Prostate gland (tissue), 2 donors: ENCODE data around the gene MPV17L2. TPM values are rescaled to one million over a fixed set of nuclear protein-coding genes. Genes with fewer than 3 reads are reported as not detected.

Experiments
- DNase-seq: peaks from one replicate; pipeline ENCODE4 v3.0.0-alpha.2; 2019; ENCODE audit warnings: low spot score
- H3K27ac ChIP-seq, 2 donors: fragments of 200-600 bp; sonication (generic); 2 replicates each; pipeline ENCODE4 v1.5.1; 2017 to 2019
- H3K27me3 ChIP-seq: fragments of 200-600 bp; sonication (generic); replicated peaks from 2 replicates; pipeline ENCODE4 v1.5.1; 2019; ENCODE audit not compliant: insufficient read depth
- H3K36me3 ChIP-seq, 2 donors: fragments of 200-600 bp; sonication (generic); 1 replicate in 1 of 2; 2 replicates in 1 of 2; pipeline versions ENCODE4 v1.5.1 to v1.8.1; 2017 to 2019
- H3K4me1 ChIP-seq: fragments of 200-600 bp; sonication (generic); replicated peaks from 2 replicates; pipeline ENCODE4 v1.5.1; 2019
- H3K4me3 ChIP-seq, 2 donors: fragments of 200-600 bp; sonication (generic); 2 replicates each; pipeline ENCODE4 v1.5.1; 2017 to 2019
- H3K9me3 ChIP-seq: fragments of 200-600 bp; sonication (generic); 2 replicates; pipeline ENCODE4 v1.5.1; 2017
- CTCF ChIP-seq, 4 experiments: fragments of 200-600 bp in 2 of 4; fragments of 450-650 bp in 2 of 4; sonication (generic) in 2 of 4; IDR thresholded peaks; 1 replicate in 3 of 4; 2 replicates in 1 of 4; pipeline ENCODE4 v1.5.1; 2016 to 2019; ENCODE audit warnings: antibody characterized with exemption in 4 of 4, mild to moderate bottlenecking in 2 of 4, moderate library complexity in 2 of 4
- POLR2A ChIP-seq: fragments of 450-650 bp; IDR thresholded peaks from one replicate; pipeline ENCODE4 v1.6.1; 2016; ENCODE audit warnings: antibody characterized with exemption, mild to moderate bottlenecking
- POLR2AphosphoS5 ChIP-seq: sonication (generic); formaldehyde crosslinking; IDR thresholded peaks from one replicate; pipeline ENCODE4 v1.6.1; 2017; ENCODE audit warnings: antibody characterized with exemption
- WGBS: methylation state at CpG from one replicate; pipeline ENCODE4 v1.1.5; 2018; 5-methylcytosine and 5-hydroxymethylcytosine counted together
- intact Hi-C: fragments of 100-400 bp; cut with DNase I; formaldehyde crosslinking; loops from one replicate; pipeline ENCODE4 v1.14.2; 2022
- total RNA-seq, 2 donors: library from RNA; depleted of rRNA; stranded (reverse); fragments of >200 nt; gene quantifications; one replicate each; pipeline ENCODE4 v1.1.0, GENCODE V29; 2016

The MPV17L2 gene
- 10 to 100 TPM in 1 of 2 donors, 1 to 10 TPM in 1; 8.5 to 21.1 TPM for total RNA-seq

GRCh38 chr19:18192673-18193387 lies at the start of gene MPV17L2:
Gene MPV17L2, plus strand, starts transcription at chr19:18193218. Its CDS starts 64 bp downstream, at chr19:18193282.
- intact Hi-C loops = loop anchor here (5.0 kb wide), 1 partner anchor 59 kb away; no protein-coding TSS in a partner anchor
- no peaks in the 10 kb centered on the region for H3K9me3 ChIP-seq
- peak within 1 kb of the TSS; percentile 93 to 96 for H3K27ac ChIP-seq
- DNase-seq = peak; percentile 100
- no peaks in the 10 kb centered on the region for H3K27me3 ChIP-seq
- under 1% methylated on average over 74 of the region's 74 CpGs for WGBS
- no peaks in the 10 kb centered on the region for H3K36me3 ChIP-seq
- peak; percentile 96 for TF ChIP-seq POLR2AphosphoS5
- TF ChIP-seq POLR2A = peak; percentile 82
- no peak for TF ChIP-seq CTCF (IDR thresholded peaks at IDR 0.05)
- H3K4me1 ChIP-seq = peaks cover 6% of the 10 kb centered on the region
- H3K4me3 ChIP-seq = peak within 1 kb of the TSS; percentile 64 to 71

GRCh38 chr19:18143902-18144301 lies 49.1 kb upstream of the MPV17L2 start:
- Histone ChIP-seq H3K4me1 (no peaks in the 10 kb centered on the region), H3K27ac (no peak overlapping the region), H3K4me3 (no peak overlapping the region), H3K27me3 (no peaks in the 10 kb centered on the region), H3K36me3 (peaks cover 0 to 15% of the 10 kb centered on the region in 2 donors), H3K9me3 (no peaks in the 10 kb centered on the region)
- TF ChIP-seq POLR2AphosphoS5 (no peak), CTCF (IDR thresholded peaks at IDR 0.05) (no peak), POLR2A (no peak)
- DNase-seq = no peak
- WGBS = 97% methylated on average over 3 of the region's 3 CpGs
- intact Hi-C loops = no loop called here

- no peak overlapping the region for H3K27ac ChIP-seq
- H3K9me3 ChIP-seq = no peaks in the 10 kb centered on the region
- TF ChIP-seq CTCF (IDR thresholded peaks at IDR 0.05) (no peak), POLR2AphosphoS5 (no peak), POLR2A (no peak)
- H3K27me3 ChIP-seq = no peaks in the 10 kb centered on the region
- WGBS = 90% methylated on average over 10 of the region's 16 CpGs
- intact Hi-C loops = no loop called here
- no peak overlapping the region for H3K4me3 ChIP-seq
- H3K36me3 ChIP-seq = peaks cover 0 to 15% of the 10 kb centered on the region in 2 donors
- no peak for DNase-seq
- H3K4me1 ChIP-seq = no peaks in the 10 kb centered on the region
Observed at GRCh38 chr19:18144361-18144760, 48.7 kb upstream of the MPV17L2 start.

- H3K27me3 ChIP-seq = no peaks in the 10 kb centered on the region
- H3K27ac ChIP-seq = no peak overlapping the region
- 97% methylated on average over 28 of the region's 28 CpGs for WGBS
- DNase-seq = no peak
- no peaks in the 10 kb centered on the region for H3K9me3 ChIP-seq
- H3K4me1 ChIP-seq = no peaks in the 10 kb centered on the region
- TF ChIP-seq POLR2A = no peak
- no peak for TF ChIP-seq CTCF (IDR thresholded peaks at IDR 0.05)
- no peak for TF ChIP-seq POLR2AphosphoS5
- intact Hi-C loops = no loop called here
- no peak overlapping the region for H3K4me3 ChIP-seq
- peaks cover 0 to 15% of the 10 kb centered on the region in 2 donors for H3K36me3 ChIP-seq
Observed at GRCh38 chr19:18144906-18145305, 48.1 kb upstream of the MPV17L2 start.
